HG02610 (cell line): Measurements from ENCODE around the gene INTS3.
"Not testable (repeated sequence)": the region's sequence is repeated elsewhere in the genome, so short reads cannot be mapped to it uniquely, and the experiment has no call there.

Experiments used
- ATAC-seq: cut with Tn5 transposase; IDR thresholded peaks from one replicate; pipeline ENCODE4 v1.9.1; 2021; ENCODE audit warnings: mild to moderate bottlenecking, moderate library complexity; ENCODE audit not compliant: unreplicated experiment

INTS3 gene

GRCh38 chr1:153778051-153778823 lies 50.4 kb downstream of the INTS3 start:
- no peak for ATAC-seq

GRCh38 chr1:153778824-153779519 lies 51.1 kb downstream of the INTS3 start:
- ATAC-seq, result no peak

- no peak for ATAC-seq
Observed at GRCh38 chr1:153779781-153780541, 52.1 kb downstream of the INTS3 start.

DNA sequence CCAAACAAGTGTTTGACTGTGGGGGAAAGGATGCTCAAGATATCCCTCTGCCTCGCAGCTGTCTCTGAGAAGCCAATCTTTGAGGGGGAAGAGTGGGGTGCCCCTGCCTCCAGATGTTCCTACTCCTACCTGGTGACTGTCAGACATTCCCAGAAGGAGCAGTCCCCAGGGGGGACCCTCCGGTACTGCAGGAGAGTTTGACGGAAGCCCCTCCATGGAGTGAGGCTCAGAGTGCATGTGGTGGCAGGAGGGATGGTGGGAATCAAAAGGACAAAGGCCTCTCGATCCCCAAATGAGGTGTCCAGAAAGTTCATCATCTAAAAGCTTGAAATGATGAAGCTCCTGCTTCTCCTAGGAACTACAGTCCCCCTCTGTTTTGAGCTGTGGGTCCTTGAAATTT lies 52.7 kb downstream of the INTS3 start:
- ATAC-seq, result no peak

DNA sequence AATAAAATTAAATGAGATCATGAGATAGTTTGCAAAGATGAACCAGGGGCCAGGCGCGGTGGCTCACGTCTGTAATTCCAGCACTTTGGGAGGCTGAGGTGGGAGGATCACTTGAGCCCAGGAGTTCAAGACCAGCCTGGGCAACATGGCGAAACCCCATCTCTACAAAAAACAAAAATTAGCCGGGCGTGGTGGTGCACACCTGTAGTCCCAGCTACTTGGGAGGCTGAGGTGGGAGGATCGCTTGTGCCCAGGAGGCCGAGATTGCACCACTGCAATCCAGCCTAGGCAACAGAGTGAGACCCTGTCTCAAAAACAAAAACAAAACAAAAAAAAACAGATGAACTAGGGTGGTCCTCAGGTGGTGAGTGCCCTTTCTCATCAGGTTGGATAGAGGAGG lies 54.8 kb downstream of the INTS3 start:
- ATAC-seq, result not testable (repeated sequence)

- peak; percentile 83 for ATAC-seq
Observed at GRCh38 chr1:153783233-153784190, 55.7 kb downstream of the INTS3 start.

DNA sequence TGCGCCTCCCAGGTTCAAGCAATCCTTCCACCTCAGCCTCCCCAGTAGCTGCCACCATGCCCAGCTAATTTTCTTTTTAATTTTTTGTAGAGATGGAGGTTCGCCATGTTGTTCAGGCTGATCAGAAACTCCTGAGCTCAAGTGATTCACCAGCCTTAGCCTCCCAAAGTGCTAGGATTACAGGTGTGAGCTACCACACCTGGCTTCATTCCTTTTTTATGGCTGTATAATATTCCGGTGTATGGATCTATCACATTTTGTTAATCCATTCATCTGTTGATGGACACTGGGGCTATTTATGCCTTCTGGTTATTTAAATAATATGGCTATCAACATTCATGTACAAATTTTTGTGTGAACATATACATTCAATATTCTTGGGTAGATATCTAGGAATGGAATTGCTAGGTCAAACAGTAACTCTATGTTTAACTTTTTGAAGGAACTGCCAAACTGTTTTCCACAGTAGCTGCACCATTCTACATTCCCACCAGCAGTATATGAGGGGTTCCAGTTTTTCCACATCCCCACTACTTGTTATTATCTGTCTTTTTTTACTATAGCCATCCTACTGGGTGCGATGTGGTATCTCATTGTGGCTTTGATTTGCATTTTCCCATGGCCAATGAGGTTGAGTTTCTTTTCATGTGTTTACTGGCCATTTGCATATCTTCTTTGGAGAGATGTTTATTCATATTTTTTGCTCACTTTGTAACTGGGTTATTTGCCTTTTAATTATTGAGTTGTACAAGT lies 58.4 kb downstream of the INTS3 start:
- ATAC-seq, result no peak

- no peak for ATAC-seq
Observed at GRCh38 chr1:153789478-153790034, 61.7 kb downstream of the INTS3 start.

GRCh38 chr1:153790313-153790965 lies 62.6 kb downstream of the INTS3 start:
- peak; percentile 16 for ATAC-seq

DNA sequence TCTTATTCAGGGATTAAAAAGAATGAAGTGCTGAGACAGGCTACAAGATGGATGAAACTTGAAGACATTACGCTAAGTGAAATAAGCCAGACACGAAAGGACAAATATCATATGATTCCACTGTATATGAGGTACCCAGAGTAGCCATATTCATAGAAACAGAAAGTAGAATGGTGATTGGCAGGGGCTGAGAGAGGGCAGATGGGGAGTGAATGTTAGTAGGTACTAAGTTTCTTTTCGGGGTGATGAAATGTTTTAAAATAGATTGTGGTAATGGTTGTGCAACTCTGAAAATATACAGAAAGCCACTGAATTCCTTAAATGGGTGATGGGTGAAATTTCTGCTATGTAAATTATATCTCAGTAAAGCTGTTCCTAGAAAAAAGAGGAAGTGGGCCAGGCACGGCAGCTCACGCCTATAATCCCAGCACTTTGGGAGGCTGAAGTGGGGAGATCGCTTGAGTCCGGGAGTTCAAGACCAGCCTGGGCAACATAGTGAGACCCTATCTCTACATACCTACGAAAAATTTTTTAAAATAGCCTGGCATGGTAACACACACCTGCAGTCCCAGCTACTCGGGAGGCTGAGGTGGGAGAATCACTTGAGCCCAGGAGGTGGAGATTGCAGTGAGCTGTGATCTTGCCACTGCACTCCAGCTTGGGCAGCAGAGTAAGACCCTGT lies 63.3 kb downstream of the INTS3 start:
- peak; percentile 86 for ATAC-seq

DNA sequence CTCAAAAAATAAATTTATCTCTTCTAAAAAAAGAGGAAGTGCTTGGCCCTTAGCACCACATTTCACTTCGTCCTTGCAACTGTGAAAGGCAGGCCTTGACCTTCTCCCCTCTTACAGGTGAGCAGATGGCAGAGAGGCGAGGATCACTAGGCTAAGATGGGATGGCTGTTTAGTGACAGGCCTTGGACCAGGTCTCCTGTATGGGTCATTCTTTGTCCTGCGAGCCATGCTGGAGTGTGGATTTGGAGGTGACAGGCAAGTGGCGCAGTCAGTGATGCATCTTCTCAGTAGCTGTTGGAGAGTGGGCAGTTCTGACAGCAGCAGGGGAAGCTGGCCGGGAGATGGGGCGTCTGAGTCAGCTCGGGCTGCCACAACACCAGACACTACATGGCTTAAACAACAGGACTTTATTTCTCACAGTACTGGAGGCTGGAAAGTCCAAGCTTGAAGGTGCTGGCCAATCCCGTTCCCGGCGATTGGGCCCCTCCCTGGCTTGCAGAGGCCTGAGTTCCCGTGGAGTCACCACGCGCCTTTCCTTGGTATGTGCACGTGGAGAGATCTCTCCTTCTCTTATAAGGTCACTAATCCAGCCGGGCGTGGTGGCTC lies 63.9 kb downstream of the INTS3 start:
- ATAC-seq, result no peak

- no peak for ATAC-seq
Observed at GRCh38 chr1:153792631-153793041, 64.8 kb downstream of the INTS3 start.

- ATAC-seq, result no peak
Observed at GRCh38 chr1:153793261-153793972, 65.6 kb downstream of the INTS3 start.

DNA sequence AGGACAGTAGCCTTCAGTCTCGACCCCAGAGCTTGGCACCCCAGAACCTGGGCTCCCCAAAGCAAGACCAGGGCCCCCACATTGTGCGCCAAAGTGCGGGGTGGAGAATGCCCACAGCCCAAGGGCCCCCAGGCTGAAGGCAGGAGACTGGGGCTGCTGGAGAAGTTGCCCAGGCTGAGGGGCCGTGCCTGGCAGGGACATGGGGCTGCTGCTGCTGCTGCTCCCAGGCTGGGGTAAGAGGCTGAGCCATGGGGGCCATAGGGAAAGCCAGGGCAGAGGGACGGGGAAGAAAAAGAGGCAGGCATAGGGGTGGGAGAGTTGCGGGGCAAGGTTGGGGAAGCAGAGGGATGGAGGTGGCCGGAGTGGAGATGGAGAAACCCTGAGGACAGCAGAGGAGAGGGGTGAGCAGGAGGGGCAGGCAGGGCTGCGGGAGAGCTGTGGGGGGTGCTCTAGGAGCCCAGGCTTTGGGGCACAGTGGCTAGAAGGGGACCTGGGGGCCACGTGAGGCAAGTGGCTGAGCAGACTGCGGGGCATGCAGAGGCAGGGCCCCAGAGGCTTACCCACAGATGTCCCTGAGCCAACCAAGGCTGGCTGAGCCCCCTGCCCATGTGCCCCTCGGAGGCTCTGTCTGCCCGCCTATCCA lies 66.2 kb downstream of the INTS3 start:
- no peak for ATAC-seq

DNA sequence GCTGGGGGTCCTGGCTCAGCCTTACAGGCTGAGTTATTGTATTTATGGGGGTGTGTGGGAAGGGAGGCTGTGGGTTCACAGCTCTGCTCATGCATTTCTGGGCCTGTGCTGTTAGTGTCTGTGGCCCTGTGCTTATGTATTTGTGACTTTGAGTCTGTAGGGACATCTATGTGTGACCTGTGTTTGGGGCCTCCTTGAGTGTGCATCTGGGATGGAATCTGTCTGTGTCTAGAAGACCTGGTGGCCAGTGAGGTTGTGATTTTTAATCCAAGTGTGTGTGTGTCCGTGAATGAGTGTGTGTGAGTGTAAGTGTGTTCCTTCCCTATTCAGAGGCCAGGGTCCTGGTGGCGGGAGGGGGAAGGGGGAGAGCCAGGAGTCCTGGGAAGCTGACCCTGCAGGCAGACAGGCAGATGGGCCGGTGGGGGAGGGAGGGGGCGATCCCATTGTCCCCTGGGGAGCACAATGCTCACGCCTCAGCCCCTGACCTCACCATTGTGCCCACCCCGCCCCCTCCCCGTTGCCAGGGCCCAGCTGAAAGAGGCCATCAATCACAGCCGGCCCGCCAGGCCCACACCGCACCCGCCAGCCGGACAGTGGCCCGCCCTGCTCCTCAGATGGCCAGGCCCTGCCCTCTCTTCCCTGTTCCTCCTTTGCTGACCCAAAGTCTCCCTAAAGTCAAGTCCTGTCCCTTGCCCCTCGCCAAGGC lies 66.9 kb downstream of the INTS3 start:
- no peak for ATAC-seq

DNA sequence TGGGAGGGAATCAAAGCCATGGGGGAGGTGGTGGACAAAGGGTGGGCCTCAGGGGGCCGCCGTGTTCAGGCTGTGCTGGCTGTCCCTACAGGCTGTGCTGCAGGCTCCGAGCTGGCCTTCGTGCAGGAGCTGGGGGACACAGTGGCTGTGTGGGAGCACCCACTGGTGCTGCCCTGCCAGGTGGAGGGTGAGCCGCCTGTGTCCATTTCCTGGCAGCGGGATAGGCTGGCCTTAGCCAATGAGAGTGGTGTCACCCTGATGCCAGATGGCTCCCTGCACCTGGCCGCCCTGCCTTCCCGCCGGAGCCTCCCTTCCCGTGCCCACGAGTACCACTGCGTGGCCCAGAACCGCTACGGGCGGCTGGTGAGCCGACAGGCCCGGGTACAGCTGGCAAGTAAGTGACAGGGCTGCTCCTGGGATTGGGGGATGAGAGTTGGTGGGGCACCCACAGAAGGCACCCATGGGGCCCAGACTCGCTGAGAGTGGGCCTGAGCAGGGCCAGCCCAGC lies 67.5 kb downstream of the INTS3 start:
- no peak for ATAC-seq
